ENCODE data around the gene AMBRA1.

DNA sequence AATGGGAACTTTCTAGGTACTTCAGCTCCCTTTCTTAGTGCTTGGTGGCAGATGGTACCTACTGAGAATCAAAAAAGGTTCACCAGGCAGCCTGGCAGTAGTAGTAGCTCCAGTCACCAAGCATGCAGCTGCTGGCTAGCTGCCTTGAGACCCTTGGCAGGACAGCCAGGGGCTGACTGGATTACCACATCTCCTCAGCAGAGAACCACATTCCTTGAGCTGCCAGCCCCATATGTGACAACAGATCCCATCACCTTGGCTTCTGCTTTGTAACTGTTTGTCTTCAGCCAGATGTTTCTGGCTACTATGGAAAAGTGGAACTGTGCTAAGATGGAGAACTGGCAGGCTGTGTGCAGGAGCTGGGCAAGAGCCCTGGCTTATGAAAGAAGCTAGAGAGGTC, 162.6 kb downstream of the AMBRA1 start:
- TF ChIP-seq, protein P1, sequence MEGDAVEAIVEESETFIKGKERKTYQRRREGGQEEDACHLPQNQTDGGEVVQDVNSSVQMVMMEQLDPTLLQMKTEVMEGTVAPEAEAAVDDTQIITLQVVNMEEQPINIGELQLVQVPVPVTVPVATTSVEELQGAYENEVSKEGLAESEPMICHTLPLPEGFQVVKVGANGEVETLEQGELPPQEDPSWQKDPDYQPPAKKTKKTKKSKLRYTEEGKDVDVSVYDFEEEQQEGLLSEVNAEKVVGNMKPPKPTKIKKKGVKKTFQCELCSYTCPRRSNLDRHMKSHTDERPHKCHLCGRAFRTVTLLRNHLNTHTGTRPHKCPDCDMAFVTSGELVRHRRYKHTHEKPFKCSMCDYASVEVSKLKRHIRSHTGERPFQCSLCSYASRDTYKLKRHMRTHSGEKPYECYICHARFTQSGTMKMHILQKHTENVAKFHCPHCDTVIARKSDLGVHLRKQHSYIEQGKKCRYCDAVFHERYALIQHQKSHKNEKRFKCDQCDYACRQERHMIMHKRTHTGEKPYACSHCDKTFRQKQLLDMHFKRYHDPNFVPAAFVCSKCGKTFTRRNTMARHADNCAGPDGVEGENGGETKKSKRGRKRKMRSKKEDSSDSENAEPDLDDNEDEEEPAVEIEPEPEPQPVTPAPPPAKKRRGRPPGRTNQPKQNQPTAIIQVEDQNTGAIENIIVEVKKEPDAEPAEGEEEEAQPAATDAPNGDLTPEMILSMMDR (IDR thresholded peaks at IDR 0.05), result no peak
- TF ChIP-seq POLR2A (IDR thresholded peaks at IDR 0.05), result no peak
- no peak for TF ChIP-seq EP300 (IDR thresholded peaks at IDR 0.05)
